Measurements from ENCODE around the gene ALKBH5. TPM values are rescaled to one million over a fixed set of nuclear protein-coding genes. Genes with fewer than 3 reads are reported as not detected.

Gene ALKBH5
- polyA plus RNA-seq, 2 of the 4 experiments (the other 2 are of a cell fraction) = 57.9 to 105 TPM

DNA sequence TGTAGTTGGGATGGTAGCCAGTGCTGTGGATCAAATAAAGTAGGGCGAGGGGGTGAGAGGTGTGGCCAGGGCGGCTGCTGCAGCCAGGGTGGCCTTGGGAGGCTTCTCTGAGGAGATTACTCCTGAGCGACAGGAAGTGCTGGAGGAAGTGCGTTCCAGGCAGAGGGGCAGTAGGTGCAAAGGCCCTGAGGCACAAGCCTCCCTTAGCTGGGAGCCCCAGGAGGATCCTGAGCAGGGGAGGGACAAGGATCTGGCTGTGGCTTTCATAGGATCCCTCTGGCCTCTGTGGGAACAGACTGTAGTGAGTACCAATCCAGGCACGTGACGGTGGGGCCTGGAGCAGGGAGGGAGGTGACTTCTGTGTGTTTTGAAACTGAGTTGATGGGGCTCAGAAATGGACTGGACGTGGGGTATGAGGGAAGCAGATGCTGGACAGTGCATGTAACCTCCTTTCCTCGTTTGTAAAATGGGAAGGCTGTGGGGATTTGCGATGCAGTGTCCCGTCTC, 44.6 kb downstream of the ALKBH5 start:
- ChIA-PET POLR2A (no interaction called here), CTCF (interaction anchor here (1.6 kb wide), 1 partner anchor 19 kb away, joined by 6 read pairs; no protein-coding TSS in a partner anchor)
- 0 out of 2 replicates have a peak, but pooled peaks have one; percentile 24 for TF ChIP-seq KDM1A (IDR thresholded peaks at IDR 0.05; ENCODE audit: low read depth)
- TF ChIP-seq BHLHE40 (IDR thresholded peaks at IDR 0.05; ENCODE audit: low read depth, low read length) = no peak
- H3K27ac ChIP-seq = no peak overlapping the region
- WGBS (ENCODE audit: missing lambda C conversion rate) = 83% methylated on average over 10 of the region's 10 CpGs
- FAIRE-seq (no peak), DNase-seq (ENCODE audit: low read depth in 1 of 2, low spot score in 1 of 2) (no peak), ATAC-seq (no peak)
- H3K4me3 ChIP-seq = no peak overlapping the region
- H3K9me3 ChIP-seq = no peaks in the 10 kb centered on the region
- H3K4me2 ChIP-seq = no peak overlapping the region
- H3K4me1 ChIP-seq = peaks cover 11% of the 10 kb centered on the region

GRCh38 chr17:18229254-18229653, 45.6 kb downstream of the ALKBH5 start:
- H3K9me3 ChIP-seq = no peaks in the 10 kb centered on the region
- FAIRE-seq (no peak), ATAC-seq (no peak), DNase-seq (ENCODE audit: low read depth in 1 of 2, low spot score in 1 of 2) (no peak)
- H3K4me2 ChIP-seq = no peak overlapping the region
- no peak for TF ChIP-seq RFX5 (IDR thresholded peaks at IDR 0.05)
- TF ChIP-seq EP300 (IDR thresholded peaks at IDR 0.05) = no peak
- TF ChIP-seq, protein P1, sequence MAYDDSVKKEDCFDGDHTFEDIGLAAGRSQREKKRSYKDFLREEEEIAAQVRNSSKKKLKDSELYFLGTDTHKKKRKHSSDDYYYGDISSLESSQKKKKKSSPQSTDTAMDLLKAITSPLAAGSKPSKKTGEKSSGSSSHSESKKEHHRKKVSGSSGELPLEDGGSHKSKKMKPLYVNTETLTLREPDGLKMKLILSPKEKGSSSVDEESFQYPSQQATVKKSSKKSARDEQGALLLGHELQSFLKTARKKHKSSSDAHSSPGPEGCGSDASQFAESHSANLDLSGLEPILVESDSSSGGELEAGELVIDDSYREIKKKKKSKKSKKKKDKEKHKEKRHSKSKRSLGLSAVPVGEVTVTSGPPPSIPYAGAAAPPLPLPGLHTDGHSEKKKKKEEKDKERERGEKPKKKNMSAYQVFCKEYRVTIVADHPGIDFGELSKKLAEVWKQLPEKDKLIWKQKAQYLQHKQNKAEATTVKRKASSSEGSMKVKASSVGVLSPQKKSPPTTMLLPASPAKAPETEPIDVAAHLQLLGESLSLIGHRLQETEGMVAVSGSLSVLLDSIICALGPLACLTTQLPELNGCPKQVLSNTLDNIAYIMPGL (CRISPR knock-in tag; IDR thresholded peaks at IDR 0.05; ENCODE audit: borderline replicate concordance) = no peak
- TF ChIP-seq SMC3 (IDR thresholded peaks at IDR 0.05) = no peak
- no peak for TF ChIP-seq MAX (IDR thresholded peaks at IDR 0.05)
- TF ChIP-seq ZSCAN20 (CRISPR knock-in tag; IDR thresholded peaks at IDR 0.05) = no peak
- TF ChIP-seq HOXB13 (CRISPR knock-in tag; IDR thresholded peaks at IDR 0.05; ENCODE audit: low read depth) = no peak
- no peak for TF ChIP-seq SREBF2 (IDR thresholded peaks at IDR 0.05)
- TF ChIP-seq HOXA7 (CRISPR knock-in tag; IDR thresholded peaks at IDR 0.05) = no peak
- TF ChIP-seq ZFP36 (IDR thresholded peaks at IDR 0.05; ENCODE audit: borderline replicate concordance, partially characterized antibody) = no peak
- TF ChIP-seq, protein P2, sequence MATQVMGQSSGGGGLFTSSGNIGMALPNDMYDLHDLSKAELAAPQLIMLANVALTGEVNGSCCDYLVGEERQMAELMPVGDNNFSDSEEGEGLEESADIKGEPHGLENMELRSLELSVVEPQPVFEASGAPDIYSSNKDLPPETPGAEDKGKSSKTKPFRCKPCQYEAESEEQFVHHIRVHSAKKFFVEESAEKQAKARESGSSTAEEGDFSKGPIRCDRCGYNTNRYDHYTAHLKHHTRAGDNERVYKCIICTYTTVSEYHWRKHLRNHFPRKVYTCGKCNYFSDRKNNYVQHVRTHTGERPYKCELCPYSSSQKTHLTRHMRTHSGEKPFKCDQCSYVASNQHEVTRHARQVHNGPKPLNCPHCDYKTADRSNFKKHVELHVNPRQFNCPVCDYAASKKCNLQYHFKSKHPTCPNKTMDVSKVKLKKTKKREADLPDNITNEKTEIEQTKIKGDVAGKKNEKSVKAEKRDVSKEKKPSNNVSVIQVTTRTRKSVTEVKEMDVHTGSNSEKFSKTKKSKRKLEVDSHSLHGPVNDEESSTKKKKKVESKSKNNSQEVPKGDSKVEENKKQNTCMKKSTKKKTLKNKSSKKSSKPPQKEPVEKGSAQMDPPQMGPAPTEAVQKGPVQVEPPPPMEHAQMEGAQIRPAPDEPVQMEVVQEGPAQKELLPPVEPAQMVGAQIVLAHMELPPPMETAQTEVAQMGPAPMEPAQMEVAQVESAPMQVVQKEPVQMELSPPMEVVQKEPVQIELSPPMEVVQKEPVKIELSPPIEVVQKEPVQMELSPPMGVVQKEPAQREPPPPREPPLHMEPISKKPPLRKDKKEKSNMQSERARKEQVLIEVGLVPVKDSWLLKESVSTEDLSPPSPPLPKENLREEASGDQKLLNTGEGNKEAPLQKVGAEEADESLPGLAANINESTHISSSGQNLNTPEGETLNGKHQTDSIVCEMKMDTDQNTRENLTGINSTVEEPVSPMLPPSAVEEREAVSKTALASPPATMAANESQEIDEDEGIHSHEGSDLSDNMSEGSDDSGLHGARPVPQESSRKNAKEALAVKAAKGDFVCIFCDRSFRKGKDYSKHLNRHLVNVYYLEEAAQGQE (IDR thresholded peaks at IDR 0.05) = no peak
- no peak for TF ChIP-seq BHLHE40 (IDR thresholded peaks at IDR 0.05; ENCODE audit: low read depth, low read length)
- TF ChIP-seq POLR2A (IDR thresholded peaks at IDR 0.05; ENCODE audit: low read length) = no peak
- H3K27ac ChIP-seq = no peak overlapping the region
- 84% methylated on average over 4 of the region's 4 CpGs for WGBS (ENCODE audit: missing lambda C conversion rate)
- H3K4me1 ChIP-seq = peaks cover 11% of the 10 kb centered on the region
- ChIA-PET POLR2A (no interaction called here), CTCF (interaction anchor here (1.1 to 12.1 kb wide), 4 partner anchors 11 to 118 kb away, joined by 3 to 103 read pairs (median 20); no protein-coding TSS in a partner anchor)
- no peak overlapping the region for H3K4me3 ChIP-seq

- POLR2A ChIA-PET = no interaction called here
- Histone ChIP-seq H3K27ac (no peak overlapping the region), H3K4me1 (peaks cover 9% of the 10 kb centered on the region), H3K4me3 (no peak overlapping the region), H3K9me3 (no peaks in the 10 kb centered on the region), H3K4me2 (no peak overlapping the region)
- FAIRE-seq (no peak), DNase-seq (ENCODE audit: low read depth in 1 of 2, low spot score in 1 of 2) (no peak), ATAC-seq (no peak)
- CTCF ChIA-PET = interaction anchor here (1.0 to 12.1 kb wide), 6 partner anchors 12 to 117 kb away, joined by 3 to 103 read pairs (median 4); no protein-coding TSS in a partner anchor
- WGBS (ENCODE audit: missing lambda C conversion rate) = 90% methylated on average over 7 of the region's 7 CpGs
- TF ChIP-seq EHF (CRISPR knock-in tag; IDR thresholded peaks at IDR 0.05) = no peak
- no peak for TF ChIP-seq E2F6 (IDR thresholded peaks at IDR 0.05; ENCODE audit: borderline replicate concordance, low read depth)
- no peak for TF ChIP-seq ZNF302 (CRISPR knock-in tag; IDR thresholded peaks at IDR 0.05)
- TF ChIP-seq TP53 (CRISPR knock-in tag; IDR thresholded peaks at IDR 0.05) = no peak
These were observed 46.1 kb downstream of the ALKBH5 start for GRCh38 chr17:18229771-18230170.
